Activated naive CD8-positive, alpha-beta T cell treated with anti-CD3 and anti-CD28 coated beads, Interleukin-2, amount 10 ng/mL, durations not matched to agents 7 days and 5 days (primary cell): ENCODE data around the gene AGPAT3. TPM values are rescaled to one million over a fixed set of nuclear protein-coding genes. Genes with fewer than 3 reads are reported as not detected.
"Not testable (repeated sequence)": the region's sequence is repeated elsewhere in the genome, so short reads cannot be mapped to it uniquely, and the experiment has no call there.

Experiments
- ATAC-seq: fragments of 150-1000 bp; cut with Tn5 transposase; one replicate; pipeline ENCODE4 v1.10.0; 2021; ENCODE audit warnings: low read depth, moderate library complexity
- POLR2A ChIA-PET: fragments of 350-600 bp; sonication (Branson Sonifier 250); formaldehyde crosslinking; loops from one replicate; lab custom pipeline; 2021; ENCODE audit warnings: antibody characterized with exemption; lab: Charles Lee
- DNase-seq: peaks from one replicate; pipeline ENCODE4 v3.0.0; 2021
- H3K27ac Mint-ChIP-seq: one replicate; pipeline ENCODE4 v1.8.0; 2022; ENCODE audit warnings: mild to moderate bottlenecking, mixed read lengths
- H3K27me3 Mint-ChIP-seq: one replicate; pipeline ENCODE4 v1.8.0; 2022; ENCODE audit warnings: mild to moderate bottlenecking, moderate library complexity, mixed read lengths
- H3K36me3 Mint-ChIP-seq: one replicate; pipeline ENCODE4 v1.8.0; 2021; ENCODE audit warnings: mild to moderate bottlenecking, mixed read lengths
- H3K4me1 Mint-ChIP-seq: one replicate; pipeline ENCODE4 v1.8.0; 2021; ENCODE audit warnings: mixed read lengths
- H3K4me3 Mint-ChIP-seq: one replicate; pipeline ENCODE4 v1.8.0; 2022; ENCODE audit warnings: mild to moderate bottlenecking, moderate library complexity, mixed read lengths
- H3K9me3 Mint-ChIP-seq: one replicate; pipeline ENCODE4 v1.8.0; 2021; ENCODE audit warnings: mixed read lengths
- total RNA-seq, 2 experiments: library from RNA; stranded (reverse); gene quantifications; one replicate each; pipeline ENCODE4 v1.2.3, GENCODE V29; 2021

AGPAT3 gene, protein sequence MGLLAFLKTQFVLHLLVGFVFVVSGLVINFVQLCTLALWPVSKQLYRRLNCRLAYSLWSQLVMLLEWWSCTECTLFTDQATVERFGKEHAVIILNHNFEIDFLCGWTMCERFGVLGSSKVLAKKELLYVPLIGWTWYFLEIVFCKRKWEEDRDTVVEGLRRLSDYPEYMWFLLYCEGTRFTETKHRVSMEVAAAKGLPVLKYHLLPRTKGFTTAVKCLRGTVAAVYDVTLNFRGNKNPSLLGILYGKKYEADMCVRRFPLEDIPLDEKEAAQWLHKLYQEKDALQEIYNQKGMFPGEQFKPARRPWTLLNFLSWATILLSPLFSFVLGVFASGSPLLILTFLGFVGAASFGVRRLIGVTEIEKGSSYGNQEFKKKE
- total RNA-seq: 10 to 100 TPM; 75.4 to 76.3 TPM

DNA sequence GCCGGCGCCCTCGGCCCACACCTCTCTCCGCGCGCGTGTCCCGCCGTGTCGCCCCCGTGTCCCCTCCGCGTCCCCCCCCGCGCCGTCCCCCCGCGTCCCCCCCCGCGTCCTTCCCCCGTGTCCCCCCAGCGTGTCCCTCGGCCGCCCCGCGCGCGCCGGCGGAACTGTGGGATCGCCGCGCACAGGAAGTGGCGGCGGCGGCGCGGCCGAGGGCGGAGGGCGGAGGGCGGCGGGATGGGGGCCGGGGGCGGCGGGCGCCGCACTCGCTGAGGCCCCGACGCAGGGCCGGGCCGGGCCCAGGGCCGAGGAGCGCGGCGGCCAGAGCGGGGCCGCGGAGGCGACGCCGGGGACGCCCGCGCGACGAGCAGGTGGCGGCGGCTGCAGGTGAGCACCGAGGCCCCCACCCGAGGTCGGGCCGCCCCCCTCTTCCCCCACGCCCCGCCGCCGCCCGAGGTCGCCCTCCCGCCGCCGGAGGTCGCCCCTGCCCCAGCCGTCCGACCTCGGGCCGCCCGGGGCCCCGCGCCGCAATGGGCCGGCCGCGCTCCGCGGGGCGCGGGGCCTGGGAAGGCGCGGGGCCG lies at the start of gene AGPAT3:
Gene AGPAT3, plus strand, starts transcription at position 262 of the 578 bp plus-strand sequence. CDS start 94,459 bp downstream, outside the sequence.
- Mint-ChIP-seq H3K36me3 (peaks cover 19% of the 10 kb centered on the region), H3K27ac (peak within 1 kb of the TSS; percentile 84), H3K4me3 (peak within 1 kb of the TSS; percentile 87), H3K9me3 (no peaks in the 10 kb centered on the region), H3K4me1 (peaks cover 37% of the 10 kb centered on the region), H3K27me3 (no peaks in the 10 kb centered on the region)
- POLR2A ChIA-PET: interaction anchor here (1.0 to 1.6 kb wide), 2 partner anchors 10 to 22 kb away, joined by 3 to 8 read pairs; no protein-coding TSS in a partner anchor
- DNase-seq: peak; percentile 75
- peak; percentile 23 for ATAC-seq

DNA sequence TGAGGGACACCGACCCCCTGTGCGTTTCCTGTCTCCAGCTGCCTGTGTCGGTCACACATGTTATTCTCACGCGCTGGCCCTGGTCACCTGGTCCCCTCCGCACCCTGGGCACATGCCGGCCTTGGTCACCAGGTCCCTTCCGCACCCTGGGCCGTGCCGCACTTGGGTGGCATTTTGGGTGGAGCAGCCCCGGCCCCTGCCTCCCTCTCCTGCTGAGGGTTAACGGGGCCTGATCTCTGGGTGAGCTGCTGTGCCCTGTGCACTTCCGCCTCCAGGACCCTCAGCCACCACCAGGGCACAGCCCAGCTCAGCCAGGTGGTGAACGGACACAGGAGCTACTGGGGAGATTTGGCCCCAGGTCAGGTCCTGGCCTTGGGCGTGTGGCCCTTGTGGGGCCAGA lies 49.0 kb upstream of the AGPAT3 start:
- ATAC-seq: no peak
- H3K4me3 Mint-ChIP-seq: no peak overlapping the region
- POLR2A ChIA-PET: no interaction called here

DNA sequence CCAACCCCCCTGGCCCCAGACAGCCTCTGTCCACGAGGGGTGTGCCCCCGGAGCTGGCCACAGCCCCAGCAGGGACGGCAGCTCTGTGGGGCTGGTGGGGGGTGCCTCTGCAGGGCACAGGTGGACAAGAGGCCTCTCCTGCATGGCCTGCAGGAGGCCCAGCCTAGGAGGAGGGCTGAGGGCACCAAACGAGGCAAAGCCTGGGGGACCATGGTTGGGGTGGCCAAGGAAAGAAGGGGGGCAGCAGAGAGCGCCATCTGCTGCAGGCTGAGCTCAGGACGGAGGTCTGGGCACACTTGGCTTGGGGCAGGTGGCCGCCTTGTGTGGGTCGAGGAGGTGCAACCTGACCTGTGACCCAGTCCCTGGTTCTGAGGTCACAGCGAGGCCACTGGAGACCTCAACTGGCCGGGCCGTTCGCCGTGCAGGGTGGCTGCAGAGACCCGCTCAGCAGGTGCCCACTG lies 48.4 kb upstream of the AGPAT3 start:
- Mint-ChIP-seq H3K4me1 (peaks cover 11% of the 10 kb centered on the region), H3K27ac (no peak overlapping the region), H3K9me3 (peaks cover 3% of the 10 kb centered on the region), H3K27me3 (no peaks in the 10 kb centered on the region), H3K36me3 (peaks cover 6% of the 10 kb centered on the region), H3K4me3 (no peak overlapping the region)
- no peak for ATAC-seq
- POLR2A ChIA-PET: no interaction called here
- DNase-seq: no peak

More for the DNA sequence above, 49.0 kb upstream of the AGPAT3 start:
- Mint-ChIP-seq H3K4me1 (peaks cover 12% of the 10 kb centered on the region), H3K27ac (no peak overlapping the region), H3K9me3 (peaks cover 3% of the 10 kb centered on the region), H3K36me3 (peaks cover 6% of the 10 kb centered on the region), H3K27me3 (no peaks in the 10 kb centered on the region)
- no peak for DNase-seq

DNA sequence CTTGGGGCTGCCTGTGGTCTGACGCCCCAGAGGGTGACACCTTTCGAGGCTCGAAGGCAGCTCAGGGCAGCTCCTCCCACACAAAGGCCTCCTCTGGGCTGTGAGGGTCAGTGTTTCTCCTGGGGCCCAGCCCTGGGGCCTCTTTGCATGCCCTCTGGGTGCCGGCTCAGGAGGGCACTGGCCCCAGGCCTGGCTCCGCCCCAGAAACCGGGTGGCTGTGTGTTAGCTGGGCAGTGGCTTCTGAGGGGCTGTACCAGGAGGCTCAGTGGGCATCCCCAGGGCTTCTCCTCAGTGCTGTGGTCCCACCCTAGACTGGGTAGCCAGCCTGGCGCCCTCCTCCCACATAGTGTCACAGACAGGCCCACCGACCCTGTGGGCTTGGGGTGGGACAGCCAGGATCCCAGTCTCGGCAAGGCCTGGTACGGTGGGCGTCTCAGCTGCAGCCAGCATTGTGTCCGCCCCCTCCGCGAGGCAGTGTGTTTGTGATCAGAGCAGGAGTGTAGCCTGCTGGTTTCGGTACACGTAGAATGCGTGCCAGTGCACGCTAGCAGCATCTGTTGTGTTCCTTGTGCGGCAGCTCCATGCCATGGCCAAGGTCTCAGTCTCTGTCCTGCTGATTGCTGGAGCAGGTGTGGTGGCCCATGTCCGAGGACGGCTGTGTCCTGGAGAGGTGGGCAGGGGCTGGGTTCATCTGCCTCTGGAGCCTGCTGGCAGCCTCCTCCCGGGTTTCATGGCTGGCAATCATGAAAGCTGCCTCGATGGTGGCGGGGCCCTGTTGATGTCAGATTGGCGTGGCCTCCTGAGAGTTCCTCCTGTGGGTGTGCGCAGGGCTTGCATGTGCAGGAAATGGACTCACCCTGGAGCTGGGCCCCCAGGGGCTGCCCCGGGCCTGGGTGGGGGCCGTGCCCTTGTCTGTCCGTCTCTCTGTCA lies 47.6 kb upstream of the AGPAT3 start:
- H3K9me3 Mint-ChIP-seq: peaks cover 3% of the 10 kb centered on the region
- H3K27ac Mint-ChIP-seq: no peak overlapping the region
- POLR2A ChIA-PET: no interaction called here
- DNase-seq (no peak), ATAC-seq (no peak)
- no peaks in the 10 kb centered on the region for H3K27me3 Mint-ChIP-seq
- H3K4me1 Mint-ChIP-seq: peaks cover 10% of the 10 kb centered on the region
- peaks cover 6% of the 10 kb centered on the region for H3K36me3 Mint-ChIP-seq
- H3K4me3 Mint-ChIP-seq: no peak overlapping the region

DNA sequence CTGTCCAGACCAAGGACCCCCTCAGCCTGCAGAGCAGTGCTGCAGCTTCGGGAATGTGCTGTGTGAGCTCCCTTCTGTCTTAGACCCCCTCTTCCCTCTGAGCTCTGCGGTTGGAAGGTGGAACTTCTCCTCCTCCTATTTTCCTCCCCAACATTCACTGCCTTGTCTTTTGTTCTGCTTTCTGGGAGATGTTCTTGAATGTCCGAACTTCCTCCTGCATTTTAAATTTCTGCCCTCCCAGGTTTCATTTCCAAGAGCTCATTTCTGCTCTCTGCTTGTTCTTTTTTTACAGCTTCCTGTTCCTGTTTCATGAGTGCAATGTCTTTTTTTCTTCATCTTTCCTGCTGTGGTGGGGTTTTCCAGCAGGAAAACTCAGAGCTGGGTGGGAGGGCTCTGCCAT lies 46.3 kb upstream of the AGPAT3 start:
- Mint-ChIP-seq H3K27ac (no peak overlapping the region), H3K4me1 (peaks cover 7% of the 10 kb centered on the region), H3K36me3 (peaks cover 6% of the 10 kb centered on the region), H3K9me3 (peaks cover 3% of the 10 kb centered on the region), H3K4me3 (no peak overlapping the region), H3K27me3 (no peaks in the 10 kb centered on the region)
- DNase-seq: no peak
- POLR2A ChIA-PET: no interaction called here
- ATAC-seq: no peak

DNA sequence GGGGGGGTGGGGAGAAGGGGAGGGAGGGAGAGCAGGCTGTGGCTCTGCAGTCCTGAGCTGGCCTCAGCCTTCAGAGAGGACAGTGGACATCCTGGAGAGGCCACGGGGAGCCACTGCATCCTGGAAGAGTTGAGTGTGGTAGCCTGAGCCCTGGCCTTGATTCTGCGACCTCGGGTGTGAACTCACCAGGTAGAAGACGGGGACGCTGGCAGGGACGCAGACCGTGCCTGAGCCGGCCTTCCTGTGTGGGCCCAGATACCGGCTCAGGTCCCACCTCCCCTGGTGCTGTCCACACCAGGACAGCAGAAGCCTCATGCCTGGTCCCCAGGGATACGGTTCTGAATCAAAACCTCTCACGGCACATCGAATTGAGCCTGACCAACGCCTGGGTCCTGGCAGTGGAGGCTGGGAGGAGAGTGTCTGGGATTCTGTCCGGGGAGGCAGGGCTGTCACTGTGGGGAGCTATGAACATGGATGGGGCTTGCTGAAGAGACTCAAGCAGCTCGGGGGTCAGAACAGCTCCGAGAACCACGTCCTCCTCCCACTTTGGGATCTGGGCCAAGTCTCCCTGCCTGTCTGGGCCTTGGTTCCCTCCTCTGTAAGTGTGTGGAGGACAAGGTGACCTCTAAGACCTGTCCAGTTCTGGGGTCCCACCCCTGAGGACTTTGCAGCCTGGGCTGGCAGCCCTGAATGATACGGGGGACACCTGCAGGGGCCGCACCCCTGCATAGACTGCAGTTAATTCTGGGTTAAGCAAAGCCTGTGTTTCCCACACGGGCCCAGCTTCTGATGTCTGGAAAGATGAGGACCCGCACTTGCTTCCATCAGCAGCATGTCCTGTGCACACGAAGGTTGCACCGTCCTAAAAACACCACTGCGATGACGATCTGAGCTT lies 45.3 kb upstream of the AGPAT3 start:
- Mint-ChIP-seq H3K9me3 (peaks cover 3% of the 10 kb centered on the region), H3K27ac (no peak overlapping the region), H3K36me3 (peaks cover 6% of the 10 kb centered on the region), H3K4me3 (no peak overlapping the region), H3K4me1 (peaks cover 6% of the 10 kb centered on the region), H3K27me3 (no peaks in the 10 kb centered on the region)
- DNase-seq (no peak), ATAC-seq (no peak)
- POLR2A ChIA-PET: no interaction called here

GRCh38 chr21:43820466-43820865 lies 44.6 kb upstream of the AGPAT3 start:
- H3K4me1 Mint-ChIP-seq: peaks cover 5% of the 10 kb centered on the region

GRCh38 chr21:43822166-43822565 lies 42.9 kb upstream of the AGPAT3 start:
- H3K9me3 Mint-ChIP-seq, H3K36me3 Mint-ChIP-seq, H3K27me3 Mint-ChIP-seq, DNase-seq, H3K4me3 Mint-ChIP-seq, H3K27ac Mint-ChIP-seq, POLR2A ChIA-PET, H3K4me1 Mint-ChIP-seq, ATAC-seq: not testable (repeated sequence)

More at GRCh38 chr21:43820466-43820865, 44.6 kb upstream of the AGPAT3 start:
- Mint-ChIP-seq H3K36me3 (peaks cover 6% of the 10 kb centered on the region), H3K9me3 (peaks cover 3% of the 10 kb centered on the region), H3K27ac (no peak overlapping the region), H3K4me3 (no peak overlapping the region), H3K27me3 (no peaks in the 10 kb centered on the region)
- DNase-seq (no peak), ATAC-seq (no peak)
- POLR2A ChIA-PET: no interaction called here

DNA sequence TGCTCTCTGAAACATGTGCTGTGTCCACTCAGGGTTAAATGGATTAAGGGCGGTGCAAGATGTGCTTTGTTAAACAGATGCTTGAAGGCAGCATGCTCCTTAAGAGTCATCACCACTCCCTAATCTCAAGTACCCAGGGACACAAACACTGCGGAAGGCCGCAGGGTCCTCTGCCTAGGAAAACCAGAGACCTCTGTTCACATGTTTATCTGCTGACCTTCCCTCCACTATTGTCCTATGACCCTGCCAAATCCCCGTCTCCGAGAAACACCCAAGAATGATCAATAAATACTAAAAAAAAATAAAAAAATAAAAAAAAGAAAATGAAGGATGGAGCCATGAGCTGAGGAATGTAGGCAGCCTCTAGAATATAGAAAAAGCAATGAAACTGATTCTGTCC lies 42.3 kb upstream of the AGPAT3 start:
- POLR2A ChIA-PET, H3K27me3 Mint-ChIP-seq, H3K27ac Mint-ChIP-seq, H3K36me3 Mint-ChIP-seq, DNase-seq, H3K9me3 Mint-ChIP-seq, ATAC-seq, H3K4me1 Mint-ChIP-seq, H3K4me3 Mint-ChIP-seq: not testable (repeated sequence)

DNA sequence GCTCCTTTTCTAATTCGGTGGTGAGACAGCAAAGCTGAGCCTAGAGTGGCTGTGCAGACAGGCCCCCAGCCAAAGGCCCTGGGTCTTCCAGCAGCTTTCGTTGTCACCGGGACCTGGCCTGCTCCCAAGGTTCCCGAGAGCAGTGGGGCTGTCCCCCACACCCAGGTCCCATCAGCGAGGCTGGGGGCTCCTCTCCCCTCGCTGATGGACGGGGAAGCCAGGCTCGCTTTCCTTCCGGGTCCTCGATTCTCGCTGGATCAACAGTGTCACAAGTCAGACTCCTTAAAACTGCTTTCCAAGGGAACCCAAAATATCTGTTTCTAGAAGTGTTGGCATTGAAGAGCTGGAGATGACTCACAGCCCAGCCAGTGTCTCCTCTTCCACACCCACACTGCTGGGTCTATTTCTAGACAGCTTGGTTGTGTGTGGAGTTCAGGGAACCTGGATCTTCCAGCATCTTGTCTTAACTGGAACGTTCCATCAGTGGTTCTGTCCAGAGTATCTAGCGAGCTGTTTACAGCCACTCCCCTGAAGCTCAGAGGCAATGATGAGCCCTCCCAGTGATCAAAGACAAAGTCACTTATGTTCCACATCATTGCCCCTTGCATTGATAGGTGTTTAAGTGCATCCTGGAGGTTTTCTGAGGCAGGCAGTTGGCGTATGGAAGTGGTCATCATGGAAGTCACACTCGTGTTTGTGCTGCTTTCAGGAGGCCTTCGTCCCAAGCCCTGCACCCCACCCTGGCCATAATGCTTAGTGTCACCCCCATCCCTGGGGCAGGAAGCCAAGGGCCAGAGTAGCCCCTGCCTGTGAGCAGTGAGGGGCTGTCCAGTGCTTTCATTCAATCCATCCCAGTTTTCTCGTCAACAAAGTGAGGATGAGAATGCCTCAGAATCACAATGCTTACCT lies 40.4 kb upstream of the AGPAT3 start:
- H3K9me3 Mint-ChIP-seq: no peaks in the 10 kb centered on the region
- no peak overlapping the region for H3K27ac Mint-ChIP-seq
- DNase-seq (no peak), ATAC-seq (no peak)
- POLR2A ChIA-PET: no interaction called here
- peaks cover 16% of the 10 kb centered on the region for H3K27me3 Mint-ChIP-seq
- H3K4me3 Mint-ChIP-seq: no peak overlapping the region
- H3K4me1 Mint-ChIP-seq: peaks cover 7% of the 10 kb centered on the region
- no peaks in the 10 kb centered on the region for H3K36me3 Mint-ChIP-seq

DNA sequence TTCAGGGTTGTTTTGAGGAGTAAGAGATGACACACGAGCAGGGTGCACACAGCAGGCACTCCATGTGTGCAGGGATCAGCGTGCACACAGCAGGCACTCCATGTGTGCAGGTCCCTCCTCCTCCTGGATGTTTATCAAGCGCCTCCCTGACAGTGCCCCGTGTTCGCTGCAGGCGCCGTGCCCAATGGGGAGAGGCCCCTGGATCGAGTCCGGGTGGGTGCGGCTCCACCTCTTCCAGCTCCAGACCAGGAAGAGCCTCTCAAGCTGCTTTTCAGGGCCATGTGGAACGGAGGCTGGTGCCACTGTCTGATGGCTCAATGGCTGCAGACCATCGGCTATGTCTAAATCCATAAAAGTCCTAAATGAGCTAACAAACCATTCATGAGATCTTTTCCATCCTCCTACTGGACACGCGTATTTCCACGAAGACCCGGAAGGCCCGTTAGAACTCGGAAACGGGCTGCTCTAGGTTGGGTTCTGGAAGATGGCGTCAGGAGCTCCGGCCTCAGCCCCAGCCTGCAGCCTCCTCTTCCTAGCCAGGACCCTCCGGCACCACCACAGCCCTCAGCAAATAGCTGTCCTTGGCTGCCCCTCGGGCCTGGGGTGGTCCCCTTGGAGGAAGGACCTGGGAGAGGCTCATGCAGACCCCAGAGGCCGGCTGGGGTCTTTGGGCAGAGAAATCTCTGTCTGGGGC lies 39.6 kb upstream of the AGPAT3 start:
- Mint-ChIP-seq H3K9me3 (no peaks in the 10 kb centered on the region), H3K4me1 (peaks cover 8% of the 10 kb centered on the region), H3K36me3 (no peaks in the 10 kb centered on the region), H3K27me3 (peaks cover 19% of the 10 kb centered on the region), H3K4me3 (no peak overlapping the region), H3K27ac (no peak overlapping the region)
- no peak for DNase-seq
- POLR2A ChIA-PET: no interaction called here
- no peak for ATAC-seq
